Measurements from ENCODE around the gene TF. TPM values are rescaled to one million over a fixed set of nuclear protein-coding genes. Genes with fewer than 3 reads are reported as not detected.

TF gene
- total and polyA plus RNA-seq, 2 of the 8 experiments (the other 6 are each of a cell fraction or from before 2014, with no cell fraction given) = 0.02 to 0.26 TPM

GRCh38 chr3:133711013-133711412, 35.2 kb upstream of the TF start:
- no peaks in the 10 kb centered on the region for H3K23me2 ChIP-seq (ENCODE audit: low read depth, low read length)
- no peak overlapping the region for H3K4me3 ChIP-seq (ENCODE audit: extremely low read depth in 1 of 4, insufficient read depth in 2 of 4, low read depth in 3 of 4, low read length in 4 of 4)
- H4K8ac ChIP-seq (ENCODE audit: extremely low read depth, insufficient read depth, low read length) = no peak overlapping the region
- no peaks in the 10 kb centered on the region for H3K36me3 ChIP-seq (ENCODE audit: control insufficient read depth in 2 of 4, insufficient read depth in 4 of 4, low read length in 3 of 4)
- H3K9me3 ChIP-seq (ENCODE audit: insufficient read depth in 2 of 2, low read depth in 1 of 2, low read length in 1 of 2) = no peaks in the 10 kb centered on the region
- POLR2A ChIA-PET (ENCODE audit: partially characterized antibody) = no interaction called here
- no peak overlapping the region for H2BK12ac ChIP-seq (ENCODE audit: low read depth, low read length)
- no peak overlapping the region for H2BK120ac ChIP-seq (replicated peaks; ENCODE audit: low read depth, low read length)
- H3K4me1 ChIP-seq (replicated peaks in 1 of 4; ENCODE audit: control insufficient read depth in 3 of 4, insufficient read depth in 4 of 4, low read length in 3 of 4) = no peaks in the 10 kb centered on the region
- no peak overlapping the region for H3K23ac ChIP-seq (ENCODE audit: insufficient read length)
- WGBS, 2 experiments (ENCODE audit: extremely low coverage in 1 of 2, insufficient coverage in 1 of 2, insufficient read length in 1 of 2, insufficient replicate concordance in 2 of 2, low coverage in 1 of 2, low lambda C conversion rate in 2 of 2, missing lambda C conversion rate in 1 of 2) = 93% methylated on average over 4 of the region's 4 CpGs; no CpG with 5 or more reads in 1 of the 2 experiments
- H3K4me2 ChIP-seq (ENCODE audit: insufficient read depth in 1 of 2, low read depth in 2 of 2, low read length in 2 of 2) = no peak overlapping the region
- no peak overlapping the region for H4K5ac ChIP-seq (ENCODE audit: insufficient read length, low read depth, low read length)
- H4K20me1 ChIP-seq (replicated peaks in 1 of 2; ENCODE audit: control insufficient read depth in 1 of 2, insufficient read depth in 2 of 2, low read length in 2 of 2) = no peaks in the 10 kb centered on the region
- H2BK20ac ChIP-seq (ENCODE audit: low read length) = no peak overlapping the region
- no peak overlapping the region for H4K91ac ChIP-seq (replicated peaks; ENCODE audit: insufficient read length, low read length)
- no peak overlapping the region for H3K56ac ChIP-seq (replicated peaks; ENCODE audit: insufficient read length, low read depth, low read length)
- no peak overlapping the region for H2BK15ac ChIP-seq (ENCODE audit: low read length)
- H3K9ac ChIP-seq (replicated peaks in 1 of 4; ENCODE audit: extremely low read depth in 1 of 4, low read depth in 3 of 4, low read length in 3 of 4) = no peak overlapping the region
- no peak overlapping the region for H3K14ac ChIP-seq (ENCODE audit: insufficient read length)
- H3K79me2 ChIP-seq (ENCODE audit: control insufficient read depth in 1 of 2, insufficient read depth in 2 of 2, low read length in 2 of 2) = no peaks in the 10 kb centered on the region
- no peak overlapping the region for H2AFZ ChIP-seq (ENCODE audit: low read length)
- no peak overlapping the region for H2AK5ac ChIP-seq (ENCODE audit: low read depth, low read length)
- H3K18ac ChIP-seq (ENCODE audit: extremely low read depth, low read length) = no peak overlapping the region
- no peak overlapping the region for H3K27ac ChIP-seq (ENCODE audit: low read depth, low read length)
- CTCF ChIA-PET (ENCODE audit: partially characterized antibody) = interaction anchor here (0.7 to 1.5 kb wide), 3 partner anchors 10 to 151 kb away, joined by 3 to 4 read pairs (median 3); no protein-coding TSS in a partner anchor
- H3K79me1 ChIP-seq (ENCODE audit: low read depth, low read length) = no peaks in the 10 kb centered on the region
- FAIRE-seq = no peak
- peaks cover 0 to 3% (median 0%) of the 10 kb centered on the region in 4 experiments; a peak in 2 of 7 replicates for H3K27me3 ChIP-seq (replicated peaks in 1 of 4; ENCODE audit: control insufficient read depth in 3 of 4, extremely low read depth in 1 of 4, insufficient read depth in 3 of 4, low read length in 3 of 4)
- DNase-seq (ENCODE audit: low read depth in 1 of 2, low spot score in 2 of 2) = no peak
- H3K4ac ChIP-seq (replicated peaks; ENCODE audit: insufficient read length, low read depth, low read length) = no peak overlapping the region
- no peak overlapping the region for H2BK5ac ChIP-seq (ENCODE audit: low read depth, low read length)
- TF ChIP-seq MAFK (IDR thresholded peaks at IDR 0.05; ENCODE audit: low read depth, low read length) = no peak
- no peak for TF ChIP-seq POLR2AphosphoS5 (IDR thresholded peaks at IDR 0.05; ENCODE audit: low read depth, low read length)
- no peak for TF ChIP-seq SUZ12 (IDR thresholded peaks at IDR 0.05; ENCODE audit: low read length)
- no peak for TF ChIP-seq YY1 (IDR thresholded peaks at IDR 0.05; ENCODE audit: low read depth, low read length)
- no peak for TF ChIP-seq POU5F1 (IDR thresholded peaks at IDR 0.05; ENCODE audit: low read depth, low read length)
- no peak for TF ChIP-seq RFX5 (IDR thresholded peaks at IDR 0.05; ENCODE audit: borderline replicate concordance, low read depth, low read length)
- TF ChIP-seq HDAC6 (IDR thresholded peaks at IDR 0.05; ENCODE audit: low read depth, low read length) = no peak
- no peak for TF ChIP-seq TCF12 (IDR thresholded peaks at IDR 0.05; ENCODE audit: low read depth, low read length)
- no peak for TF ChIP-seq CHD1 (IDR thresholded peaks at IDR 0.05; ENCODE audit: low read depth, low read length)
- TF ChIP-seq TEAD4 (IDR thresholded peaks at IDR 0.05; ENCODE audit: low read depth, low read length) = no peak
- TF ChIP-seq BACH1 (IDR thresholded peaks at IDR 0.05; ENCODE audit: low read length) = no peak
- no peak for TF ChIP-seq GTF2F1 (IDR thresholded peaks at IDR 0.05; ENCODE audit: borderline replicate concordance, low read depth, low read length)
- no peak for TF ChIP-seq SP4 (IDR thresholded peaks at IDR 0.05; ENCODE audit: low read length)
- TF ChIP-seq CTBP2 (IDR thresholded peaks at IDR 0.05; ENCODE audit: borderline replicate concordance, insufficient read depth, insufficient read length, low read length) = no peak
- no peak for TF ChIP-seq BCL11A (IDR thresholded peaks at IDR 0.05; ENCODE audit: low read depth in 2 of 2, low read length in 2 of 2)
- TF ChIP-seq CEBPB (IDR thresholded peaks at IDR 0.05; ENCODE audit: low read depth, low read length) = no peak
